ENCODE data around the gene LAIR2. TPM values are rescaled to one million over a fixed set of nuclear protein-coding genes. Genes with fewer than 3 reads are reported as not detected.
A peak's percentile ranks its signal among the peaks of the same experiment; 100 is the strongest.

LAIR2 gene
- total RNA-seq, 1 experiment from 2014 or later: not detected

GRCh38 chr19:54455786-54456422, 46.7 kb upstream of the LAIR2 start:
- TF ChIP-seq CTCF (conservative IDR thresholded peaks at IDR 0.05; ENCODE audit: low read depth, low read length) (no peak), EZH2 (IDR thresholded peaks at IDR 0.05; ENCODE audit: borderline replicate concordance, low read depth, low read length, poor library complexity, severe bottlenecking) (no peak)
- H3K4me1 ChIP-seq (ENCODE audit: insufficient read depth, low read length, poor library complexity, severe bottlenecking): peaks cover 7% of the 10 kb centered on the region
- no peak overlapping the region for H3K4me3 ChIP-seq (ENCODE audit: low read depth, low read length, poor library complexity, severe bottlenecking)
- H3K9me3 ChIP-seq (ENCODE audit: low read depth, low read length, poor library complexity, severe bottlenecking): no peaks in the 10 kb centered on the region
- BruUV-seq (replicated peaks): no TSS peak
- peaks cover 88% of the 10 kb centered on the region for H3K36me3 ChIP-seq (ENCODE audit: insufficient read depth, low read length, poor library complexity, severe bottlenecking)
- H3K27ac ChIP-seq (ENCODE audit: low read depth, low read length, poor library complexity, severe bottlenecking): no peak overlapping the region
- POLR2A ChIA-PET (ENCODE audit: low non-redundant PET): interaction anchor here (0.7 kb wide), 1 partner anchor 1374 kb away, joined by 4 read pairs; no protein-coding TSS in a partner anchor
- H3K27me3 ChIP-seq (replicated peaks; ENCODE audit: insufficient read depth, low read depth, low read length, poor library complexity): no peaks in the 10 kb centered on the region
- no peak for DNase-seq (ENCODE audit: low spot score)
- intact Hi-C loops (cut with micrococcal nuclease; ENCODE audit: unreplicated experiment): no loop called here
- CTCF ChIA-PET: interaction anchor here (0.6 kb wide), 1 partner anchor 25 kb away, joined by 7 read pairs; no protein-coding TSS in a partner anchor

GRCh38 chr19:54456423-54457373, 45.9 kb upstream of the LAIR2 start:
- TF ChIP-seq EZH2 (IDR thresholded peaks at IDR 0.05; ENCODE audit: borderline replicate concordance, low read depth, low read length, poor library complexity, severe bottlenecking): no peak
- TF ChIP-seq CTCF (conservative IDR thresholded peaks at IDR 0.05; ENCODE audit: low read depth, low read length): no peak
- ChIA-PET CTCF (no interaction called here), POLR2A (ENCODE audit: low non-redundant PET) (no interaction called here)
- intact Hi-C loops (cut with micrococcal nuclease; ENCODE audit: unreplicated experiment): no loop called here
- Histone ChIP-seq H3K4me1 (ENCODE audit: insufficient read depth, low read length, poor library complexity, severe bottlenecking) (peaks cover 12% of the 10 kb centered on the region), H3K27me3 (replicated peaks; ENCODE audit: insufficient read depth, low read depth, low read length, poor library complexity) (no peaks in the 10 kb centered on the region), H3K36me3 (ENCODE audit: insufficient read depth, low read length, poor library complexity, severe bottlenecking) (peaks cover 87% of the 10 kb centered on the region), H3K4me3 (ENCODE audit: low read depth, low read length, poor library complexity, severe bottlenecking) (no peak overlapping the region), H3K27ac (ENCODE audit: low read depth, low read length, poor library complexity, severe bottlenecking) (no peak overlapping the region), H3K9me3 (ENCODE audit: low read depth, low read length, poor library complexity, severe bottlenecking) (no peaks in the 10 kb centered on the region)
- BruUV-seq (replicated peaks): no TSS peak
- no peak for DNase-seq (ENCODE audit: low spot score)

GRCh38 chr19:54457773-54458647, 44.6 kb upstream of the LAIR2 start:
- no peak overlapping the region for H3K4me3 ChIP-seq (ENCODE audit: low read depth, low read length, poor library complexity, severe bottlenecking)
- ChIA-PET CTCF (no interaction called here), POLR2A (ENCODE audit: low non-redundant PET) (no interaction called here)
- no peak overlapping the region for H3K27ac ChIP-seq (ENCODE audit: low read depth, low read length, poor library complexity, severe bottlenecking)
- no peak for DNase-seq (ENCODE audit: low spot score)
- TSS peak; percentile 0 for BruUV-seq (replicated peaks)
- H3K4me1 ChIP-seq (ENCODE audit: insufficient read depth, low read length, poor library complexity, severe bottlenecking): peaks cover 24% of the 10 kb centered on the region
- no peak for TF ChIP-seq CTCF (conservative IDR thresholded peaks at IDR 0.05; ENCODE audit: low read depth, low read length)
- TF ChIP-seq EZH2 (IDR thresholded peaks at IDR 0.05; ENCODE audit: borderline replicate concordance, low read depth, low read length, poor library complexity, severe bottlenecking): no peak
- H3K9me3 ChIP-seq (ENCODE audit: low read depth, low read length, poor library complexity, severe bottlenecking): no peaks in the 10 kb centered on the region
- H3K27me3 ChIP-seq (replicated peaks; ENCODE audit: insufficient read depth, low read depth, low read length, poor library complexity): no peaks in the 10 kb centered on the region
- intact Hi-C loops (cut with micrococcal nuclease; ENCODE audit: unreplicated experiment): no loop called here
- peaks cover 74% of the 10 kb centered on the region for H3K36me3 ChIP-seq (ENCODE audit: insufficient read depth, low read length, poor library complexity, severe bottlenecking)

Data from A673 (cell line).